HEK293 (cell line): Measurements from ENCODE around the gene SFMBT2.

Experiments used
- BCL11B ChIP-seq: fragments of 450-650 bp; formaldehyde crosslinking; IDR thresholded peaks from 2 replicates; pipeline ENCODE4 v1.5.1; 2016; ENCODE audit warnings: low read depth, missing biosample characterization, missing genetic modification characterization
- BCL6B ChIP-seq: fragments of 450-650 bp; formaldehyde crosslinking; IDR thresholded peaks from 2 replicates; pipeline ENCODE4 v1.5.1; 2017; ENCODE audit warnings: missing biosample characterization, missing genetic modification characterization
- HOXA7 ChIP-seq: sonication (generic); formaldehyde crosslinking; IDR thresholded peaks from 2 replicates; pipeline ENCODE4 v1.8.1; 2022; ENCODE audit warnings: missing genetic modification reagents, borderline replicate concordance
- HOXC10 ChIP-seq: sonication (generic); formaldehyde crosslinking; IDR thresholded peaks from 2 replicates; pipeline ENCODE4 v1.8.1; 2023; ENCODE audit warnings: mild to moderate bottlenecking, missing genetic modification reagents
- OSR2 ChIP-seq: fragments of 450-650 bp; formaldehyde crosslinking; IDR thresholded peaks from 2 replicates; pipeline ENCODE4 v1.5.1; 2016; ENCODE audit warnings: missing biosample characterization, missing genetic modification characterization
- YY1 ChIP-seq: fragments of 450-650 bp; formaldehyde crosslinking; IDR thresholded peaks from 2 replicates; pipeline ENCODE4 v1.5.1; 2018; ENCODE audit warnings: missing biosample characterization, missing genetic modification characterization
- ZBTB10 ChIP-seq: fragments of 450-650 bp; formaldehyde crosslinking; IDR thresholded peaks from 2 replicates; pipeline ENCODE4 v1.5.1; 2016; ENCODE audit warnings: missing biosample characterization, missing genetic modification characterization
- ZBTB20 ChIP-seq: fragments of 450-650 bp; formaldehyde crosslinking; IDR thresholded peaks from 2 replicates; pipeline ENCODE4 v1.5.1; 2016; ENCODE audit warnings: missing biosample characterization, missing genetic modification characterization
- ZNF10 ChIP-seq: fragments of 450-650 bp; formaldehyde crosslinking; IDR thresholded peaks from 2 replicates; pipeline ENCODE4 v1.5.1; 2017; ENCODE audit warnings: missing biosample characterization, missing genetic modification characterization
- ZNF16 ChIP-seq: fragments of 450-650 bp; formaldehyde crosslinking; IDR thresholded peaks from 2 replicates; pipeline ENCODE4 v1.5.1; 2016; ENCODE audit warnings: low read depth, missing biosample characterization, missing genetic modification characterization
- ZNF266 ChIP-seq: fragments of 450-650 bp; formaldehyde crosslinking; IDR thresholded peaks from 2 replicates; pipeline ENCODE4 v1.5.1; 2016; ENCODE audit warnings: missing biosample characterization, missing genetic modification characterization, low read depth
- ZNF280C ChIP-seq: fragments of 450-650 bp; formaldehyde crosslinking; IDR thresholded peaks from 2 replicates; pipeline ENCODE4 v1.5.1; 2016; ENCODE audit warnings: missing biosample characterization, missing genetic modification characterization
- ZNF394 ChIP-seq: fragments of 450-650 bp; formaldehyde crosslinking; IDR thresholded peaks from 2 replicates; pipeline ENCODE4 v1.5.1; 2016; ENCODE audit warnings: missing biosample characterization, missing genetic modification characterization, mild to moderate bottlenecking, moderate library complexity, borderline replicate concordance
- ZNF518A ChIP-seq: fragments of 450-650 bp; formaldehyde crosslinking; conservative IDR thresholded peaks from 2 replicates; pipeline ENCODE4 v1.5.1; 2016; ENCODE audit warnings: low read depth, missing biosample characterization, missing genetic modification characterization
- ZNF530 ChIP-seq: fragments of 450-650 bp; formaldehyde crosslinking; IDR thresholded peaks from 2 replicates; pipeline ENCODE4 v1.5.1; 2016; ENCODE audit warnings: low read depth, missing biosample characterization, missing genetic modification characterization
- ZNF571 ChIP-seq: fragments of 450-650 bp; formaldehyde crosslinking; IDR thresholded peaks from 2 replicates; pipeline ENCODE4 v1.5.0; 2017; ENCODE audit warnings: missing biosample characterization, missing genetic modification characterization
- ZNF580 ChIP-seq: fragments of 450-650 bp; formaldehyde crosslinking; IDR thresholded peaks from 2 replicates; pipeline ENCODE4 v1.5.1; 2016; ENCODE audit warnings: missing biosample characterization, missing genetic modification characterization
- ZNF664 ChIP-seq: fragments of 450-650 bp; formaldehyde crosslinking; IDR thresholded peaks from 2 replicates; pipeline ENCODE4 v1.5.1; 2016; ENCODE audit warnings: missing biosample characterization, missing genetic modification characterization
- ZNF677 ChIP-seq: fragments of 450-650 bp; IDR thresholded peaks from 2 replicates; pipeline ENCODE4 v1.5.0; 2018; ENCODE audit warnings: missing biosample characterization, mild to moderate bottlenecking, missing genetic modification characterization, moderate library complexity
- ZSCAN18 ChIP-seq: fragments of 450-650 bp; formaldehyde crosslinking; IDR thresholded peaks from 2 replicates; pipeline ENCODE4 v1.5.1; 2016; ENCODE audit warnings: missing biosample characterization, missing genetic modification characterization
- ZSCAN4 ChIP-seq: fragments of 450-650 bp; formaldehyde crosslinking; IDR thresholded peaks from 2 replicates; pipeline ENCODE4 v1.5.1; 2017; ENCODE audit warnings: missing biosample characterization, missing genetic modification characterization

Gene SFMBT2

GRCh38 chr10:7408291-7409044, 2.4 kb downstream of the SFMBT2 start (continued):
- TF ChIP-seq ZNF518A (tag by site-specific recombination) (no peak), BCL6B (tag by site-specific recombination) (no peak), ZNF16 (no peak), OSR2 (no peak), ZNF530 (no peak), ZBTB10 (tag by site-specific recombination) (peak; percentile 58; the same call in 1 of the 2 replicates), ZNF394 (tag by site-specific recombination) (no peak), ZNF571 (tag by site-specific recombination) (no peak), ZNF280C (tag by site-specific recombination) (no peak), HOXC10 (CRISPR knock-in tag) (no peak), ZNF677 (tag by site-specific recombination) (no peak), ZSCAN4 (tag by site-specific recombination) (no peak), ZBTB20 (tag by site-specific recombination) (peak; percentile 68; the same call in 1 of the 2 replicates), ZNF664 (tag by site-specific recombination) (no peak), ZSCAN18 (tag by site-specific recombination) (no peak), YY1 (tag by site-specific recombination) (no peak), ZNF10 (tag by site-specific recombination) (no peak), HOXA7 (CRISPR knock-in tag) (no peak), ZNF580 (tag by site-specific recombination) (no peak), BCL11B (tag by site-specific recombination) (peak; percentile 60; the same call in 1 of the 2 replicates), ZNF266 (tag by site-specific recombination) (no peak)
